ENCODE measurements around the gene ESF1.

ESF1 gene

GRCh38 chr20:13671916-13672378 is 112.8 kb downstream of the ESF1 start:
- no peak for DNase-seq

- no peak for DNase-seq
Observed at GRCh38 chr20:13671512-13671911, 113.2 kb downstream of the ESF1 start.

GRCh38 chr20:13670160-13670559 is 114.6 kb downstream of the ESF1 start:
- DNase-seq = no peak

GRCh38 chr20:13665709-13666395 is 118.9 kb downstream of the ESF1 start:
- DNase-seq = no peak
